Epithelial cell of proximal tubule (primary cell): Measurements from ENCODE around the gene PKDCC. TPM values are rescaled to one million over a fixed set of nuclear protein-coding genes. Genes with fewer than 3 reads are reported as not detected.

Source experiments
- DNase-seq: peaks from one replicate; pipeline ENCODE4 v3.0.0-alpha.2; 2011; ENCODE audit warnings: low read depth
- H3K4me3 ChIP-seq: 2 replicates; pipeline ENCODE4 v1.5.1; 2011; ENCODE audit warnings: low read depth, mild to moderate bottlenecking, low read length
- CTCF ChIP-seq: conservative IDR thresholded peaks from 2 replicates; pipeline ENCODE4 v1.5.1; 2012; ENCODE audit warnings: low read depth, mild to moderate bottlenecking, low read length
- total RNA-seq: library from RNA; depleted of rRNA; stranded (reverse); fragments of >200 nt; gene quantifications from 2 replicates; pipeline ENCODE4 v1.2.3, GENCODE V29; 2015

The PKDCC gene
- total RNA-seq, 1 donor from 2014 or later, result 51.1 TPM

GRCh38 chr2:42021464-42021863 lies 26.4 kb upstream of the PKDCC start:
- no peak for DNase-seq
- TF ChIP-seq CTCF, result no peak

GRCh38 chr2:42025151-42025582 lies 22.7 kb upstream of the PKDCC start:
- no peak for TF ChIP-seq CTCF
- no peak overlapping the region for H3K4me3 ChIP-seq
- no peak for DNase-seq

More at GRCh38 chr2:42021464-42021863, 26.4 kb upstream of the PKDCC start:
- H3K4me3 ChIP-seq, result no peak overlapping the region

- no peak for DNase-seq
- no peak for TF ChIP-seq CTCF
- H3K4me3 ChIP-seq, result no peak overlapping the region
Observed at GRCh38 chr2:42026272-42026671, 21.5 kb upstream of the PKDCC start.

- DNase-seq, result no peak
- TF ChIP-seq CTCF, result no peak
- H3K4me3 ChIP-seq, result no peak overlapping the region
Observed at GRCh38 chr2:42028571-42029148, 19.2 kb upstream of the PKDCC start.

- no peak overlapping the region for H3K4me3 ChIP-seq
- TF ChIP-seq CTCF, result no peak
- DNase-seq, result no peak
Observed at GRCh38 chr2:42029171-42029570, 18.6 kb upstream of the PKDCC start.

- H3K4me3 ChIP-seq, result no peak overlapping the region
- no peak for DNase-seq
- TF ChIP-seq CTCF, result no peak
Observed at GRCh38 chr2:42029639-42030199, 18.1 kb upstream of the PKDCC start.

GRCh38 chr2:42030200-42030759 lies 17.5 kb upstream of the PKDCC start:
- DNase-seq, result no peak
- no peak for TF ChIP-seq CTCF
- H3K4me3 ChIP-seq, result no peak overlapping the region
